Neuron (in vitro differentiated cells): Measurements from ENCODE around the gene IGLL1.
"Not testable (repeated sequence)": the region's sequence is repeated elsewhere in the genome, so short reads cannot be mapped to it uniquely, and the experiment has no call there.

ENCODE experiments used
- H2AFZ ChIP-seq: one replicate; pipeline ENCODE4 v1.6.1; 2013; ENCODE audit warnings: low read depth, mild to moderate bottlenecking, inconsistent platforms, low read length, moderate library complexity
- H3K27me3 ChIP-seq: one replicate; pipeline ENCODE4 v1.6.1; 2013; ENCODE audit warnings: low read length; ENCODE audit not compliant: insufficient read depth
- H3K36me3 ChIP-seq: one replicate; pipeline ENCODE4 v1.6.1; 2013; ENCODE audit warnings: low read length; ENCODE audit not compliant: insufficient read depth
- H3K4me1 ChIP-seq: one replicate; pipeline ENCODE4 v1.6.1; 2013; ENCODE audit warnings: low read length; ENCODE audit not compliant: insufficient read depth
- H3K4me3 ChIP-seq: 2 replicates; pipeline ENCODE4 v1.5.1; 2013; ENCODE audit warnings: mild to moderate bottlenecking, low read length, moderate library complexity
- H3K9me3 ChIP-seq: one replicate; pipeline ENCODE4 v1.6.1; 2013; ENCODE audit warnings: low read length

The IGLL1 gene

DNA sequence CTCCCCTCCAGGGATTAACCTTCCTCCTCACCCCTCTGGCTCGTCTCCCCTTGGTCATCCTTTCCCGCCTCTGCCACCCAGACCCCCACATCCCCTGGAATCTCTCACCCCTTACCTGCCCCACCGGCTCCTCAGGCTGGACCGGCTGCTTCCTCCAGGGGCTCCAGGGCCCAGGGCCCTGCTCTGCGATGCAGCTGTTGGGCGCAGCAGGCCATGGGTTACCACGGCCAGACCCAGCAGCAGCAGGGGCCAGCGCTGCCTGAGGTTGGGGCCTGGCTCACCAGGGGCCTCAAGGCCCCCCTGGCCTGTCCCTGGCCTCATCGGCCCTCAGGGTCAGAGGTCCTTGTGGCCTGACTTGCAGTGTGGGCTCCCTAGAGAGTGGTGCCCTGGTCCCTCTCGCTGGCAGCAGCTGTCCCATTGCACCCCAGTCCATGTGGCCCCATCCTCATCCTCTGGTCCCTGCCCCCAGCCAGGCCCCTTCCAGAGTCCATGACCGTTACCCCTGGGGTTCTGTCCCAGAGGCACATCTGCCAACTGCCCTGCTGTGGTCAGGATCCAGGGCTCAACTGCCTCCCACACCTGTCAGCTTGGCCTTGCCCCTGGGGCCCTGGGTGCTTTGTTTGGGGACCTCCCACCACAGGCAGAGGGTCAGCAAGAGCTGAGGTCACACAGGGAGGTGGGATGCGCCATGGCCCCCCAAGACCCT, at the start of gene IGLL1:
IGLL1 (minus strand) TSS at position 421 of the 706 bp plus-strand sequence; CDS start at position 321, 100 bp downstream.
- Histone ChIP-seq H3K4me1 (no peaks in the 10 kb centered on the region), H3K4me3 (no peak within 1 kb of the TSS), H2AFZ (no peak within 1 kb of the TSS), H3K9me3 (no peaks in the 10 kb centered on the region), H3K36me3 (no peaks in the 10 kb centered on the region), H3K27me3 (peaks cover 4% of the 10 kb centered on the region)

DNA sequence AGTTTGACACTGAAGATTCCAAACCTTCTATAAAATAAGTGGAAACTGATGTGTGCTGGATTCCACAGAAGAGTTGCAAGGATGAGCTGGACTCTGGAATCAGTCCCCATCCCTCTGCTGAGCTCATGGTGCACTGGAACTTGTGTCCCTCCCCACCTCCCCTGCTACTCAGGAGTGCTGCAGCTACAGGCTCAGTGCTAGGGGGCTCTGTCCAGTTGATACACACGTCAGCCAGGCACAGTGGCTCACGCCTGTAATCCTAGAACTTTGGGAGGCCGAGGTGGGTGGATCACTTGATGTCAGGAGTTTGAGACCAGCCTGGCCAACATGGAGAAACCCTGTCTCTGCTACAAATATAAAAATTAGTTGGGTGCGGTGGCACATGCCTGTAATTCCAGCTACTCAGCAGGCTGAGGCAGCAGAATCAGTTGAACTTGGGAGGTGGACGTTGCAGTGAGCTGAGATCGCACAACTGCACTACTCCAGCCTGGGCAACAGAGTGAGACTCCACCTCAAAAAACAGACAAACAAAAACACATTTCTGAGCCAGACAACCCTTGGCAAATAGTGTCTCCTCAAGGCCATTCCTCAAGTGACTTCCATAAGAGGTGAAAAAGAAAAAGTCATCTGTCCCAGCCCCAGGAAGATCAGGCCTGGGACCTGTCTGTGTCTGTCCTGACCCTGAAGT, 48.1 kb upstream of the IGLL1 start:
- H3K4me1 ChIP-seq, H3K9me3 ChIP-seq, H2AFZ ChIP-seq, H3K36me3 ChIP-seq, H3K4me3 ChIP-seq, H3K27me3 ChIP-seq: not testable (repeated sequence)

DNA sequence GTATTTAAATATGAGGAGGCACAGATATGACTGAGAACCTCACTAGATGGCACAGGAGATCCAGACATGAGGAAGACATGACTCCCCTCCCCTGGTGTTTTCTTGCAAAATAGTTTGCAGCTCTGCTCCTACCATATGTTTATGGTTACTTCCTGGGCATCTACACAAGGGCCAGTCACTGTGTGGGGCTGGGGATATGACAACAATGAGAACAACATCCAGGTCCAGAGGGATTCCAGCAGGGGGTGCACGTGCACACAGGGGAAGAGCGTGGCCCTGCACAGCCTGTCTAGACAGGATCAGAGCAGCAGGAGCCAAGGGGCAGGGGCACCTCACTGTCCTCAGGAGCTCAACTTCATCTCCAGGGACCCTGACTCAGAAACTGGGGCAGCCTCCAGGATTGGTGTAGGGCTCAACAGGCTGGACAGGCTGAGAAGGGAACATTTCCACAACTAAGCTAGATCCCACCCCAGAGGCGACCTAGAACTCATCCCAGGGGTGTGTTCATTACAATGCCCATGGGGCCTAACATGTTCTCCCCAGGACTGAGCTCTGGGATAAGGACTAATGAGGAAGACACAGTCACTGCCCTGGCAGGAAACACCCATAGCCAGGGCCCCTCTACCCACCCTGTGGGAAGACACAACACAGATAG, 47.4 kb upstream of the IGLL1 start:
- not testable (repeated sequence) for H3K36me3 ChIP-seq, H3K27me3 ChIP-seq, H3K4me1 ChIP-seq, H2AFZ ChIP-seq, H3K4me3 ChIP-seq, H3K9me3 ChIP-seq

DNA sequence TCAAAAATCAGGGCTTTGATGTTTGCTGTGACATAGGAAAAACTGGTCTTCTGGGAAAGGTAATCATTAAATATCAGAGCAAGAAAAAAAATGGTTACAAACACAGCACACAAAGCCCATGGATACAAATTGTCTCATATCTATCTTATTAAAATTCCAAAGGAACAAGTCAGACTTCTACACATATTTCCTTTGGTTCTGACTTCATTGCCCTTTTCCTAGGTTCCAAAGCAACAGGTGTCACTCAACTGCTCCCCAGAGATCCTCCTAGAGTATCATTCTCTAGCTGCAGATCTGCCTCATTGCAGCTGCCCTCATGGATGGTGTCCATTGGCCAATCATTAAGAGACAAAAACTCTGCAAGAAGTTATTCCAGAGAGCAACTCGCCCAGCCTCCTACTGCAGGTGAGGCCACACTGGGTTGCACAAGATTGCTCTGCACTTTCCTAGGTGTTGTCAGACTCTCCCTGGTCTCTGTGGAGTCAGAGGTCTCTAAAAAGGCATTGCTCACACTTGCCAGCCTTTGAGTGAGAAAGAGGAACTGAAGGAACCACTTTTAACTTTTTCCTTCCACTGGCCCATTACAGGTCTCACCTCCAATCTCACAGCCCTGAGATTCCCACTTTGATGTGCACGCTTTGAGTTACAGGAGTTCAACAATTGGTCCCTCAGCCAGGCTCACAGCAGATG, 46.3 kb upstream of the IGLL1 start:
- Histone ChIP-seq H3K36me3 (no peaks in the 10 kb centered on the region), H2AFZ (no peak overlapping the region), H3K27me3 (no peaks in the 10 kb centered on the region), H3K9me3 (no peaks in the 10 kb centered on the region), H3K4me3 (no peak overlapping the region), H3K4me1 (peaks cover 2% of the 10 kb centered on the region)

GRCh38 chr22:23622634-23623033, 42.5 kb upstream of the IGLL1 start:
- no peaks in the 10 kb centered on the region for H3K36me3 ChIP-seq
- no peaks in the 10 kb centered on the region for H3K27me3 ChIP-seq
- H3K9me3 ChIP-seq = no peaks in the 10 kb centered on the region
- H2AFZ ChIP-seq = no peak overlapping the region
- H3K4me1 ChIP-seq = peaks cover 12% of the 10 kb centered on the region
- H3K4me3 ChIP-seq = no peak overlapping the region

DNA sequence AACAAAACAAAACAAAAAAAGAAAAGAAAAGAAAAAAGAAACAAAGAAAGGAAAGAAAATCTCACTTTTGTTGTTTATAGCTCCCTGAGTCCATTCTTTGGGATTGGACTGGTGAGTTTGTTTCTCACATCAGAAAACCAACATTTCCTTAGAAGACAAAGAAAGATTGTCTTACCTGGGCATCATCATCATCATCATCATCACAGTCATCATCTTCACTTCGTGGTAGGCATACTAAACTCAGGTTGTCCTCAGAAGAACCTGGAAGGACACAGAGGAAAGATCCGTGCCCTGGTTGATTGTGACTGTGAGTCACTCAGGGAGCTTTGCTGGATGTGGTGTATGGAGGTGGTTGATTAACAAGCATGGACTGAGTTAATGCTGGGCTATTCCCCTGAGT, 41.8 kb upstream of the IGLL1 start:
- H2AFZ ChIP-seq, H3K27me3 ChIP-seq, H3K36me3 ChIP-seq, H3K9me3 ChIP-seq, H3K4me3 ChIP-seq: not testable (repeated sequence)
- peaks cover 12% of the 10 kb centered on the region for H3K4me1 ChIP-seq

DNA sequence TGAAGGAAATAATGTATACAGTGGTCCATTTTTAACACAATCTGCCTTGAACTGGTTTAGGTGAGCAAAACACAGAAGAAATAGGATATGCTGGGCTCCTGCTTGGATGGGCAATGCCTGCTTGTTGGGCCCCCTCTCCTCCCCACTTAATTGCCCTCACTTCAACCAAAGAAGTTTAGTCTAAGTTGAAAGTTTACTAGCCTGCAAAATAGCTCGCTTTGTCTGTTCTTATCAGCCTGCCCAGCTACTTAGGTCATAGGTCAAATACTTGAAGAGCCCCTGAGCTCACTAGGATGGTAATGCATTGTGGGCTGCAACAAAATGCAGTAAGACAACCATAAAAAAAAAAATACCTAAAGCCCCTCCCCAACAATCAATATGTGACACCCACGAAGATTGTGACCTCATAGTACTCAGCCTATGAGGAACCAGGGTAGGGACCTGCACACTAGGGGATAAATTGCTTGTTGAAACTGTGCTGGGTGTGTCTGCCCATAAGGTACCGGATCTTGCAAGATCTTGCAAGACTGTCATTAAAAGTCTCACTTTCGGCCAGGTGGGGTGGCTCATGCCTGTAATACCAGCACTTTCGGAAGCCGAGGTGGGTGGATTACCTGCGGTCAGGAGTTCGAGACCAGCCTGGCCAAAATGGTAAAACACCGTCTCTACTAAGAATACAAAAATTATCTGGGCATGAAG, 41.1 kb upstream of the IGLL1 start:
- Histone ChIP-seq H3K36me3 (no peaks in the 10 kb centered on the region), H3K9me3 (no peaks in the 10 kb centered on the region), H2AFZ (no peak overlapping the region), H3K27me3 (no peaks in the 10 kb centered on the region), H3K4me3 (no peak overlapping the region), H3K4me1 (peaks cover 12% of the 10 kb centered on the region)

GRCh38 chr22:23613193-23613972, 33.3 kb upstream of the IGLL1 start:
- H2AFZ ChIP-seq = no peak overlapping the region
- H3K36me3 ChIP-seq = no peaks in the 10 kb centered on the region
- H3K4me3 ChIP-seq = no peak overlapping the region
- no peaks in the 10 kb centered on the region for H3K9me3 ChIP-seq
- no peaks in the 10 kb centered on the region for H3K4me1 ChIP-seq
- H3K27me3 ChIP-seq = no peaks in the 10 kb centered on the region

- H3K9me3 ChIP-seq = no peaks in the 10 kb centered on the region
- H3K36me3 ChIP-seq = no peaks in the 10 kb centered on the region
- H3K27me3 ChIP-seq = peaks cover 5% of the 10 kb centered on the region
- no peak overlapping the region for H3K4me3 ChIP-seq
- H2AFZ ChIP-seq = no peak overlapping the region
- no peaks in the 10 kb centered on the region for H3K4me1 ChIP-seq
Measured at GRCh38 chr22:23609983-23610781, 30.1 kb upstream of the IGLL1 start.

DNA sequence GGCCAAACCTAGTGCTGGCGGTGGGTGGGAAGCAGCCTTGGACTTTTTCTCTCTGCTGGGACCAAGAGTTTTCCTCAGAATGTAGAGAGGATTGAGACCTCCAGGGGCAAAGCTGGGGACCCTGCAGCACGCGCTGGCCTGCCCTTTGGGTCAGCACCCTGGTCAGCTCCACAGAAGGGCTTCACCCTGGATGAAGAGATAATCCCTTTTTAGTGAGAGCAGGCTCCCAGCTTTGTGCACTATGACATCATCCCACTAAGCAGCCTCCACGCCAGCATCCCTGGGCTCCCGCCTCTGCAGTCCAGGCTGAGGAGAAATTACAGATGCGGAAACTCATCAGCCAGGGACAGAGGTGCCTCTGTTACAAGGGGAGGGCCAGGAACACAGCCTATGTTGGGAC, 28.5 kb upstream of the IGLL1 start:
- peaks cover 14% of the 10 kb centered on the region for H3K27me3 ChIP-seq
- no peaks in the 10 kb centered on the region for H3K4me1 ChIP-seq
- no peaks in the 10 kb centered on the region for H3K9me3 ChIP-seq
- H2AFZ ChIP-seq = no peak overlapping the region
- H3K36me3 ChIP-seq = no peaks in the 10 kb centered on the region
- no peak overlapping the region for H3K4me3 ChIP-seq

- Histone ChIP-seq H3K4me3 (no peak overlapping the region), H2AFZ (no peak overlapping the region)
Measured at GRCh38 chr22:23606204-23607131, 26.4 kb upstream of the IGLL1 start.

More at GRCh38 chr22:23606204-23607131, 26.4 kb upstream of the IGLL1 start:
- Histone ChIP-seq H3K27me3 (peaks cover 15% of the 10 kb centered on the region), H3K36me3 (no peaks in the 10 kb centered on the region), H3K4me1 (no peaks in the 10 kb centered on the region), H3K9me3 (no peaks in the 10 kb centered on the region)
